GM12878 (cell line): ENCODE results near the gene CD55. TPM values are rescaled to one million over a fixed set of nuclear protein-coding genes. Genes with fewer than 3 reads are reported as not detected.
A peak's percentile ranks its signal among the peaks of the same experiment; 100 is the strongest.

ENCODE experiments used
- ATAC-seq: fragments of 200-7000 bp; cut with Tn5 transposase; 3 replicates; pipeline ENCODE4 v1.9.1; 2020; ENCODE audit warnings: mild to moderate bottlenecking, moderate library complexity
- BruUV-seq: library from RNA; stranded (reverse); fragments of 400-500 nt; replicated peaks from 2 replicates; lab custom pipeline; 2021; lab: Mats Ljungman, UMichigan
- CTCF ChIA-PET: fragments of 300-600 bp; sonication (Branson Sonifier 250); formaldehyde crosslinking; extraction: SDS; loops from one replicate; lab custom pipeline; 2021; ENCODE audit warnings: inconsistent platforms; lab: Yijun Ruan, JAX
- POLR2A ChIA-PET: fragments of 350-600 bp; formaldehyde crosslinking; extraction: SDS; loops from one replicate; lab custom pipeline; 2021; ENCODE audit warnings: inconsistent platforms; lab: Charles Lee
- RAD21 ChIA-PET: fragments of 300-600 bp; sonication (Branson Sonifier 250); formaldehyde crosslinking; loops from one replicate; lab custom pipeline; 2023; ENCODE audit warnings: antibody characterized with exemption; ENCODE audit not compliant: unreplicated experiment; lab: Charles Lee
- SMC1A ChIA-PET: fragments of 300-600 bp; sonication (Branson Sonifier 250); formaldehyde crosslinking; loops from one replicate; lab custom pipeline; 2023; ENCODE audit not compliant: unreplicated experiment, uncharacterized antibody; lab: Charles Lee
- DNase-seq: peaks from one replicate; pipeline ENCODE4 v3.0.0-alpha.2; 2011; ENCODE audit warnings: low read depth, low spot score
- FAIRE-seq: peaks from 3 replicates; lab custom pipeline; 2011; peaks lifted over from hg19 to GRCh38; lab: Jason Lieb, UNC
- H2AFZ ChIP-seq: 2 replicates; pipeline ENCODE4 v1.6.0; 2011; ENCODE audit warnings: low read depth, low read length, control low read depth; ENCODE audit not compliant: control insufficient read depth
- H3K27ac ChIP-seq: 2 replicates; pipeline ENCODE4 v1.5.1; 2011; ENCODE audit warnings: control low read depth; ENCODE audit not compliant: control insufficient read depth, insufficient read depth
- H3K27me3 ChIP-seq, 2 experiments: replicated peaks in 1 of 2; 2 replicates each; pipeline versions ENCODE4 v1.6.0 to v1.6.1; 2011; ENCODE audit warnings: low read length in 1 of 2; ENCODE audit not compliant: control insufficient read depth in 2 of 2, insufficient read depth in 2 of 2
- H3K36me3 ChIP-seq, 2 experiments: 2 replicates each; pipeline ENCODE4 v1.5.1; 2011; ENCODE audit warnings: low read length in 1 of 2; ENCODE audit not compliant: control insufficient read depth in 2 of 2, insufficient read depth in 2 of 2
- H3K4me1 ChIP-seq: 2 replicates; pipeline ENCODE4 v1.6.1; 2011; ENCODE audit warnings: mild to moderate bottlenecking, low read length, moderate library complexity, mixed read lengths; ENCODE audit not compliant: control insufficient read depth, insufficient read depth
- H3K4me2 ChIP-seq: 2 replicates; pipeline ENCODE4 v1.6.0; 2011; ENCODE audit warnings: control low read depth; ENCODE audit not compliant: control insufficient read depth, insufficient read depth
- H3K4me3 ChIP-seq: fragments of 200-600 bp; sonication (generic); 2 replicates; pipeline ENCODE4 v1.5.1; 2016
- H3K79me2 ChIP-seq: 2 replicates; pipeline ENCODE4 v1.6.0; 2011; ENCODE audit warnings: low read length; ENCODE audit not compliant: control insufficient read depth, insufficient read depth
- H3K9ac ChIP-seq: 2 replicates; pipeline ENCODE4 v1.8.0; 2011; ENCODE audit warnings: low read length, control low read depth, mixed read lengths; ENCODE audit not compliant: control insufficient read depth, insufficient read depth
- H3K9me3 ChIP-seq: replicated peaks from 3 replicates; pipeline ENCODE4 v1.5.1; 2011; ENCODE audit warnings: mild to moderate bottlenecking, low read length; ENCODE audit not compliant: control insufficient read depth, insufficient read depth
- H4K20me1 ChIP-seq: 2 replicates; pipeline ENCODE4 v1.6.0; 2011; ENCODE audit not compliant: control insufficient read depth, insufficient read depth
- CREB1 ChIP-seq: IDR thresholded peaks from 2 replicates; pipeline ENCODE4 v1.6.1; 2012; ENCODE audit warnings: low read depth, mild to moderate bottlenecking, inconsistent platforms
- EP300 ChIP-seq, 2 experiments: fragments of 150-350 bp in 1 of 2; IDR thresholded peaks; 2 replicates each; pipeline ENCODE4 v1.6.1; 2011 to 2012; ENCODE audit warnings: low read depth in 2 of 2, low read length in 2 of 2, borderline replicate concordance in 1 of 2, improper control_type of control experiment in 1 of 2, inconsistent platforms in 1 of 2; ENCODE audit not compliant: control insufficient read depth in 1 of 2
- JUND ChIP-seq: IDR thresholded peaks from 2 replicates; pipeline ENCODE4 v1.6.1; 2012; ENCODE audit warnings: low read depth, mild to moderate bottlenecking, low read length, improper control_type of control experiment, moderate library complexity
- POU2F2 ChIP-seq: IDR thresholded peaks from 3 replicates; pipeline ENCODE4 v1.6.1; 2011; ENCODE audit warnings: low read depth, mild to moderate bottlenecking, low read length, borderline replicate concordance
- RUNX3 ChIP-seq: IDR thresholded peaks from 2 replicates; pipeline ENCODE4 v1.6.1; 2012; ENCODE audit warnings: low read length, inconsistent platforms
- SP1 ChIP-seq: IDR thresholded peaks from one replicate; pipeline ENCODE4 v1.6.1; 2011; ENCODE audit warnings: low read depth, low read length
- STAT3 ChIP-seq: IDR thresholded peaks from 2 replicates; pipeline ENCODE4 v1.6.1; 2011; ENCODE audit warnings: low read depth, low read length, improper control_type of control experiment
- TCF3 ChIP-seq: IDR thresholded peaks from 2 replicates; pipeline ENCODE4 v1.6.1; 2012; ENCODE audit warnings: low read depth, mild to moderate bottlenecking, low read length, borderline replicate concordance; ENCODE audit not compliant: insufficient read depth
- WGBS: methylation state at CpG from one replicate; pipeline ENCODE4 v1.1.6; 2016; ENCODE audit warnings: low lambda C conversion rate; ENCODE audit not compliant: insufficient replicate concordance, insufficient coverage; ENCODE audit errors: missing lambda C conversion rate; 5-methylcytosine and 5-hydroxymethylcytosine counted together
- in situ Hi-C: fragments of 300-500 bp; cut with MboI; formaldehyde crosslinking; loops from 9 replicates; pipeline ENCODE4 v1.14.3; 2018; ENCODE audit warnings: mixed read lengths
- intact Hi-C: fragments of 100-400 bp; cut with micrococcal nuclease; formaldehyde crosslinking; loops from one replicate; pipeline ENCODE4 v1.14.2; 2022; ENCODE audit not compliant: unreplicated experiment
- polyA plus RNA-seq, 11 experiments: library from polyadenylated mRNA; depleted of rRNA in 4 of 11; unstranded in 6 of 11; stranded (reverse) in 5 of 11; fragments of >200 nt; fragmentation: Nextera tagmentation in 4 of 11; fragmentation: Illumina TruSeq in 1 of 11; extraction: Ambion mirVana in 4 of 11; extraction: Trizol in 1 of 11; gene quantifications; 1 replicate in 1 of 11; 2 replicates in 10 of 11; pipeline versions ENCODE4 v1.2.1 to v1.2.3, GENCODE V29; 2011 to 2016; ENCODE audit warnings: inconsistent platforms in 2 of 11, missing spikeins in 2 of 11, low read depth in 1 of 11
- total RNA-seq, 4 experiments: library from RNA; depleted of rRNA in 3 of 4; stranded (reverse); fragments of >200 nt in 3 of 4; fragmentation: Illumina TruSeq in 1 of 4; extraction: Trizol in 1 of 4; gene quantifications; 2 replicates each; pipeline versions ENCODE4 v1.2.1 to v1.2.3, GENCODE V29; 2013 to 2021
- TF ChIP-seq, protein P1 (sequence below): IDR thresholded peaks from 2 replicates; pipeline ENCODE4 v1.6.1; 2011; ENCODE audit warnings: borderline replicate concordance, low read depth, mild to moderate bottlenecking, moderate library complexity, low read length; ENCODE audit not compliant: insufficient read depth, poor library complexity, severe bottlenecking
- TF ChIP-seq, protein P2 (sequence below): fragments of 450-650 bp; IDR thresholded peaks from 2 replicates; pipeline ENCODE4 v1.6.1; 2017; ENCODE audit warnings: low read depth, mild to moderate bottlenecking, moderate library complexity
- TF ChIP-seq, protein P3 (sequence below): fragments of 450-650 bp; IDR thresholded peaks from 2 replicates; pipeline ENCODE4 v1.6.1; 2016; ENCODE audit warnings: mild to moderate bottlenecking, moderate library complexity, borderline replicate concordance

Gene CD55
- total and polyA plus RNA-seq, 10 of the 15 experiments (the other 5 are each of a cell fraction or from before 2014, with no cell fraction given), result 5.2 to 46.5 (median 15.1) TPM

DNA sequence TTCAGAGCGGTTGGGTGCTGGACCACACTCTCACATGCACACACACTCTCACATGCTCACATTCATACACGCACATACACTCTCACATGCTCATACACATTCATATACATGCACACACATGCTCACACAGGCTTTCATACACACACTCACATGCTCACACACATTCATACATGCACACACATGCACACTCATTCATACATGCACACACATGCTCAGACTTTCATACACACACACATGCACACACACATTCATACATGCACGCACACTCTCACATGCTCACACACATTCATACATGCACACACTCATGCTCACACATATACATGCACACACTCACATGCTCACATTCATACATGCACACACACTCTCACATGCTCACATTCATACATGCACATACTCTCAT is 6.0 kb upstream of the CD55 start:
- 76% methylated on average over 3 of the region's 3 CpGs for WGBS
- Histone ChIP-seq H4K20me1 (no peaks in the 10 kb centered on the region), H3K4me1 (no peaks in the 10 kb centered on the region), H3K79me2 (no peaks in the 10 kb centered on the region), H3K9ac (no peak overlapping the region), H3K4me2 (no peak overlapping the region), H3K36me3 (no peaks in the 10 kb centered on the region), H3K4me3 (no peak overlapping the region), H2AFZ (no peak overlapping the region), H3K27ac (no peak overlapping the region), H3K9me3 (no peaks in the 10 kb centered on the region), H3K27me3 (no peaks in the 10 kb centered on the region)
- CTCF ChIA-PET, result no interaction called here
- no TSS peak for BruUV-seq
- DNase-seq (no peak), FAIRE-seq (no peak), ATAC-seq (no peak)
- in situ Hi-C loops, result no loop called here
- SMC1A ChIA-PET, result no interaction called here
- TF ChIP-seq, protein P1, sequence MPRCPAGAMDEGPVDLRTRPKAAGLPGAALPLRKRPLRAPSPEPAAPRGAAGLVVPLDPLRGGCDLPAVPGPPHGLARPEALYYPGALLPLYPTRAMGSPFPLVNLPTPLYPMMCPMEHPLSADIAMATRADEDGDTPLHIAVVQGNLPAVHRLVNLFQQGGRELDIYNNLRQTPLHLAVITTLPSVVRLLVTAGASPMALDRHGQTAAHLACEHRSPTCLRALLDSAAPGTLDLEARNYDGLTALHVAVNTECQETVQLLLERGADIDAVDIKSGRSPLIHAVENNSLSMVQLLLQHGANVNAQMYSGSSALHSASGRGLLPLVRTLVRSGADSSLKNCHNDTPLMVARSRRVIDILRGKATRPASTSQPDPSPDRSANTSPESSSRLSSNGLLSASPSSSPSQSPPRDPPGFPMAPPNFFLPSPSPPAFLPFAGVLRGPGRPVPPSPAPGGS, result peak; percentile 66
- 0 out of 2 replicates have a peak, but pooled peaks have one; percentile 50 for TF ChIP-seq TCF3
- TF ChIP-seq, protein P2, sequence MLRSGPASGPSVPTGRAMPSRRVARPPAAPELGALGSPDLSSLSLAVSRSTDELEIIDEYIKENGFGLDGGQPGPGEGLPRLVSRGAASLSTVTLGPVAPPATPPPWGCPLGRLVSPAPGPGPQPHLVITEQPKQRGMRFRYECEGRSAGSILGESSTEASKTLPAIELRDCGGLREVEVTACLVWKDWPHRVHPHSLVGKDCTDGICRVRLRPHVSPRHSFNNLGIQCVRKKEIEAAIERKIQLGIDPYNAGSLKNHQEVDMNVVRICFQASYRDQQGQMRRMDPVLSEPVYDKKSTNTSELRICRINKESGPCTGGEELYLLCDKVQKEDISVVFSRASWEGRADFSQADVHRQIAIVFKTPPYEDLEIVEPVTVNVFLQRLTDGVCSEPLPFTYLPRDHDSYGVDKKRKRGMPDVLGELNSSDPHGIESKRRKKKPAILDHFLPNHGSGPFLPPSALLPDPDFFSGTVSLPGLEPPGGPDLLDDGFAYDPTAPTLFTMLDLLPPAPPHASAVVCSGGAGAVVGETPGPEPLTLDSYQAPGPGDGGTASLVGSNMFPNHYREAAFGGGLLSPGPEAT, result no peak
- RAD21 ChIA-PET, result no interaction called here
- POLR2A ChIA-PET, result no interaction called here
- intact Hi-C loops, result no loop called here

DNA sequence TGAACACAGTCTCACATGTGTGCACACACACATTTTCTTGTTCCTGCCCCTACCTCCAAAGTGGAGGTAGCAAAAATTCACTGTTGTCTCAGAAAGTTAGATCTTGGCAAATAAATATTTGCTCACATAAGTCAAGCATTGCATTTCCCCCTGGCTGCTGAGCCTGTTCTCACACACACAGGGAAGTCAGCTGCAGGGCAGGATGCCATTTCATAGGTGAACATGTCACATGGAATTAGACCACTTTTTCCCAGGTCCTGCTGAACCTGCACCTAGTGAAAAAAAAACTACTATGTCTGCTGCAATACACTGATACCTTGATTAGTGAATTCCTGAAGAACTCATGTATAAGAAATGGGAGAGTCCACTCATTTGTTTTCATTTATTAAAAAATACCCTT is 5.3 kb upstream of the CD55 start:
- Histone ChIP-seq H3K4me1 (no peaks in the 10 kb centered on the region), H3K9ac (no peak overlapping the region), H3K4me2 (no peak overlapping the region), H3K27me3 (no peaks in the 10 kb centered on the region), H3K4me3 (no peak overlapping the region), H3K9me3 (no peaks in the 10 kb centered on the region), H3K36me3 (no peaks in the 10 kb centered on the region), H4K20me1 (no peaks in the 10 kb centered on the region), H2AFZ (no peak overlapping the region), H3K79me2 (no peaks in the 10 kb centered on the region), H3K27ac (no peak overlapping the region)
- RAD21 ChIA-PET, result no interaction called here
- in situ Hi-C loops, result no loop called here
- FAIRE-seq (no peak), DNase-seq (no peak), ATAC-seq (no peak)
- CTCF ChIA-PET, result no interaction called here
- intact Hi-C loops, result no loop called here
- BruUV-seq, result no TSS peak
- SMC1A ChIA-PET, result no interaction called here
- POLR2A ChIA-PET, result no interaction called here
- TF ChIP-seq EP300 (IDR thresholded peaks at IDR 0.05; ENCODE audit: borderline replicate concordance in 1 of 2, control insufficient read depth in 1 of 2, low read depth in 2 of 2, low read length in 2 of 2), result no peak
- TF ChIP-seq, protein P3, sequence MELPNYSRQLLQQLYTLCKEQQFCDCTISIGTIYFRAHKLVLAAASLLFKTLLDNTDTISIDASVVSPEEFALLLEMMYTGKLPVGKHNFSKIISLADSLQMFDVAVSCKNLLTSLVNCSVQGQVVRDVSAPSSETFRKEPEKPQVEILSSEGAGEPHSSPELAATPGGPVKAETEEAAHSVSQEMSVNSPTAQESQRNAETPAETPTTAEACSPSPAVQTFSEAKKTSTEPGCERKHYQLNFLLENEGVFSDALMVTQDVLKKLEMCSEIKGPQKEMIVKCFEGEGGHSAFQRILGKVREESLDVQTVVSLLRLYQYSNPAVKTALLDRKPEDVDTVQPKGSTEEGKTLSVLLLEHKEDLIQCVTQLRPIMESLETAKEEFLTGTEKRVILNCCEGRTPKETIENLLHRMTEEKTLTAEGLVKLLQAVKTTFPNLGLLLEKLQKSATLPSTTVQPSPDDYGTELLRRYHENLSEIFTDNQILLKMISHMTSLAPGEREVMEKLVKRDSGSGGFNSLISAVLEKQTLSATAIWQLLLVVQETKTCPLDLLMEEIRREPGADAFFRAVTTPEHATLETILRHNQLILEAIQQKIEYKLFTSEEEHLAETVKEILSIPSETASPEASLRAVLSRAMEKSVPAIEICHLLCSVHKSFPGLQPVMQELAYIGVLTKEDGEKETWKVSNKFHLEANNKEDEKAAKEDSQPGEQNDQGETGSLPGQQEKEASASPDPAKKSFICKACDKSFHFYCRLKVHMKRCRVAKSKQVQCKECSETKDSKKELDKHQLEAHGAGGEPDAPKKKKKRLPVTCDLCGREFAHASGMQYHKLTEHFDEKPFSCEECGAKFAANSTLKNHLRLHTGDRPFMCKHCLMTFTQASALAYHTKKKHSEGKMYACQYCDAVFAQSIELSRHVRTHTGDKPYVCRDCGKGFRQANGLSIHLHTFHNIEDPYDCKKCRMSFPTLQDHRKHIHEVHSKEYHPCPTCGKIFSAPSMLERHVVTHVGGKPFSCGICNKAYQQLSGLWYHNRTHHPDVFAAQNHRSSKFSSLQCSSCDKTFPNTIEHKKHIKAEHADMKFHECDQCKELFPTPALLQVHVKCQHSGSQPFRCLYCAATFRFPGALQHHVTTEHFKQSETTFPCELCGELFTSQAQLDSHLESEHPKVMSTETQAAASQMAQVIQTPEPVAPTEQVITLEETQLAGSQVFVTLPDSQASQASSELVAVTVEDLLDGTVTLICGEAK, result no peak
- TF ChIP-seq JUND, result no peak
- TF ChIP-seq POU2F2, result no peak
- TF ChIP-seq RUNX3, result no peak
- no peak for TF ChIP-seq SP1
- no peak for TF ChIP-seq STAT3
- TF ChIP-seq CREB1, result no peak
